Dermis blood vessel endothelial cell (primary cell): ENCODE data around the gene ZNF665. TPM values are rescaled to one million over a fixed set of nuclear protein-coding genes. Genes with fewer than 3 reads are reported as not detected.
"Not testable (repeated sequence)": the region's sequence is repeated elsewhere in the genome, so short reads cannot be mapped to it uniquely, and the experiment has no call there.

Source experiments
- DNase-seq: peaks from one replicate; pipeline ENCODE4 v3.0.0; 2010
- total RNA-seq: library from RNA; depleted of rRNA; stranded (reverse); fragments of >200 nt; gene quantifications from 2 replicates; pipeline ENCODE4 v1.2.3, GENCODE V29; 2014

ZNF665 gene
- total RNA-seq, 1 donor from 2014 or later = 2.6 TPM

- peak; percentile 23 for DNase-seq
These were observed 36.3 kb downstream of the ZNF665 start for GRCh38 chr19:53156850-53157249.

- no peak for DNase-seq
These were observed 45.5 kb downstream of the ZNF665 start for GRCh38 chr19:53147645-53148044.

GRCh38 chr19:53140351-53140750, 52.8 kb downstream of the ZNF665 start:
- DNase-seq = no peak

GRCh38 chr19:53136432-53136831, 56.7 kb downstream of the ZNF665 start:
- DNase-seq = no peak

- DNase-seq = peak; percentile 58
These were observed 60.8 kb downstream of the ZNF665 start, which contains the start of gene ZNF415 for GRCh38 chr19:53132141-53132991. TSS of gene ZNF415 (minus strand) at chr19:53132910. CDS start at chr19:53122676, 10,234 bp downstream.

- DNase-seq = no peak
These were observed 61.4 kb downstream of the ZNF665 start for GRCh38 chr19:53131727-53132126.

GRCh38 chr19:53131085-53131590, 62.0 kb downstream of the ZNF665 start:
- DNase-seq = peak; percentile 27

GRCh38 chr19:53130506-53130905, 62.7 kb downstream of the ZNF665 start:
- peak; percentile 9 for DNase-seq

- DNase-seq = not testable (repeated sequence)
These were observed 66.2 kb downstream of the ZNF665 start for GRCh38 chr19:53126733-53127526.

- DNase-seq = no peak
These were observed 69.8 kb downstream of the ZNF665 start for GRCh38 chr19:53123400-53123799.

Other genes starting within 250 kb of the ZNF665 start
- gene ZNF816, start 230.5 kb downstream of the ZNF665 start, total RNA-seq = 6.1 and 9.0 TPM in 2 replicates
- not detected in 2 replicates for gene ERVV-1, start 179.4 kb downstream of the ZNF665 start, total RNA-seq
- gene ERVV-2, start 148.6 kb downstream of the ZNF665 start, total RNA-seq = not detected in 2 replicates
- 25.5 and 29.3 TPM in 2 replicates for gene ZNF160, start 89.9 kb downstream of the ZNF665 start, total RNA-seq
- 1.6 and 1.9 TPM in 2 replicates for gene ZNF415, start 60.4 kb downstream of the ZNF665 start, total RNA-seq
- 7.5 and 8.3 TPM in 2 replicates for gene ZNF347, start 34.3 kb downstream of the ZNF665 start, total RNA-seq
- gene ZNF677, start 61.5 kb upstream of the ZNF665 start, total RNA-seq = 15.8 and 19.9 TPM in 2 replicates
- not detected in 2 replicates for gene VN1R2, start 64.9 kb upstream of the ZNF665 start, total RNA-seq
- gene VN1R4, start 74.4 kb upstream of the ZNF665 start, total RNA-seq = not detected in 2 replicates
- gene ZNF845, start 140.4 kb upstream of the ZNF665 start, total RNA-seq = 12.5 and 12.6 TPM in 2 replicates
- gene ZNF525, start 172.3 kb upstream of the ZNF665 start, total RNA-seq = 9.9 and 11.9 TPM in 2 replicates
- 14.6 and 19.9 TPM in 2 replicates for gene ZNF765, start 201.8 kb upstream of the ZNF665 start, total RNA-seq
- 13.4 and 14.2 TPM in 2 replicates for gene ZNF761, start 238.6 kb upstream of the ZNF665 start, total RNA-seq